ENCODE measurements around the gene STON2. TPM values are rescaled to one million over a fixed set of nuclear protein-coding genes. Genes with fewer than 3 reads are reported as not detected.

The STON2 gene
- total RNA-seq, 1 experiment from 2014 or later: 0.36 TPM

GRCh38 chr14:81449114-81449513, 49.0 kb upstream of the STON2 start:
- BruUV-seq (replicated peaks): no TSS peak
- H3K4me3 ChIP-seq (ENCODE audit: low read depth in 2 of 2, low read length in 2 of 2): no peak overlapping the region
- in situ Hi-C loops (cut with HindIII; ENCODE audit: low pct_unique_long_range_greater_than_20kb, low sequenced_read_pairs) (no loop called here), intact Hi-C loops (cut with micrococcal nuclease; ENCODE audit: unreplicated experiment) (no loop called here)
- H3K36me3 ChIP-seq (ENCODE audit: control insufficient read depth, insufficient read depth, low read length): no peaks in the 10 kb centered on the region
- H3K27me3 ChIP-seq (ENCODE audit: control insufficient read depth, insufficient read depth, low read length): no peaks in the 10 kb centered on the region
- ChIA-PET CTCF (no interaction called here), POLR2A (no interaction called here)
- DNase-seq (ENCODE audit: low read depth, low spot score) (no peak), ATAC-seq (no peak)
- TF ChIP-seq REST (IDR thresholded peaks at IDR 0.05; ENCODE audit: insufficient read depth in 1 of 2, low read depth in 2 of 2, low read length in 1 of 2): no peak
- no peak for TF ChIP-seq POLR2AphosphoS5 (IDR thresholded peaks at IDR 0.05; ENCODE audit: low read depth, low read length)
- TF ChIP-seq TCF7L2 (IDR thresholded peaks at IDR 0.05; ENCODE audit: low read depth, low read length): no peak
- no peak for TF ChIP-seq CTCF (IDR thresholded peaks at IDR 0.05)
- TF ChIP-seq SIN3A (IDR thresholded peaks at IDR 0.05; ENCODE audit: borderline replicate concordance, insufficient read depth, low read depth, low read length): no peak
- no peak overlapping the region for H3K27ac ChIP-seq (ENCODE audit: low read length)
- no peaks in the 10 kb centered on the region for H3K9me3 ChIP-seq (ENCODE audit: control insufficient read depth, insufficient read depth, low read depth, low read length)
- no peaks in the 10 kb centered on the region; the same call in 1 of the 2 replicates for H3K4me1 ChIP-seq (ENCODE audit: control insufficient read depth, insufficient read depth, low read length)

- Histone ChIP-seq H3K9me3 (ENCODE audit: control insufficient read depth, insufficient read depth, low read depth, low read length) (no peaks in the 10 kb centered on the region), H3K4me1 (ENCODE audit: control insufficient read depth, insufficient read depth, low read length) (no peaks in the 10 kb centered on the region), H3K4me3 (ENCODE audit: low read depth in 2 of 2, low read length in 2 of 2) (no peak overlapping the region), H3K36me3 (ENCODE audit: control insufficient read depth, insufficient read depth, low read length) (no peaks in the 10 kb centered on the region), H3K27me3 (ENCODE audit: control insufficient read depth, insufficient read depth, low read length) (peaks cover 1% of the 10 kb centered on the region; the same call in 1 of the 2 replicates), H3K27ac (ENCODE audit: low read length) (no peak overlapping the region)
- intact Hi-C loops (cut with micrococcal nuclease; ENCODE audit: unreplicated experiment): no loop called here
- ChIA-PET POLR2A (no interaction called here), CTCF (no interaction called here)
- TF ChIP-seq SIN3A (IDR thresholded peaks at IDR 0.05; ENCODE audit: borderline replicate concordance, insufficient read depth, low read depth, low read length) (no peak), POLR2AphosphoS5 (IDR thresholded peaks at IDR 0.05; ENCODE audit: low read depth, low read length) (no peak), TCF7L2 (IDR thresholded peaks at IDR 0.05; ENCODE audit: low read depth, low read length) (no peak), CTCF (IDR thresholded peaks at IDR 0.05) (no peak), REST (IDR thresholded peaks at IDR 0.05; ENCODE audit: insufficient read depth in 1 of 2, low read depth in 2 of 2, low read length in 1 of 2) (no peak)
- ATAC-seq: no peak
- no TSS peak for BruUV-seq (replicated peaks)
- DNase-seq (ENCODE audit: low read depth, low spot score): no peak
- in situ Hi-C loops (cut with HindIII; ENCODE audit: low pct_unique_long_range_greater_than_20kb, low sequenced_read_pairs): no loop called here
These were observed 47.1 kb upstream of the STON2 start for GRCh38 chr14:81447021-81447764.
